Left lung (tissue), 10 donors: ENCODE data around the gene PXN. TPM values are rescaled to one million over a fixed set of nuclear protein-coding genes. Genes with fewer than 3 reads are reported as not detected.
A peak's percentile ranks its signal among the peaks of the same experiment; 100 is the strongest.

Experiments used
- ATAC-seq: fragments of 200-7000 bp; cut with Tn5 transposase; one replicate; pipeline ENCODE4 v1.9.1; 2020; ENCODE audit warnings: moderate library complexity
- DNase-seq, 4 donors: peaks; one replicate each; pipeline ENCODE4 v3.0.0-alpha.2; 2013 to 2020
- H3K27ac ChIP-seq, 2 donors: fragments of 200-600 bp; sonication (generic) in 1 of 2; one replicate each; pipeline versions ENCODE4 v1.5.0 to v1.8.0; 2020 to 2021
- H3K27me3 ChIP-seq, 2 donors: fragments of 200-600 bp; sonication (generic) in 1 of 2; one replicate each; pipeline versions ENCODE4 v1.5.0 to v1.8.0; 2020 to 2021
- H3K36me3 ChIP-seq, 2 donors: fragments of 200-600 bp; sonication (generic) in 1 of 2; one replicate each; pipeline versions ENCODE4 v1.5.0 to v1.8.0; 2020 to 2021
- H3K4me1 ChIP-seq, 2 donors: fragments of 200-600 bp; one replicate each; pipeline ENCODE4 v1.8.0; 2021
- H3K4me3 ChIP-seq, 2 donors: fragments of 200-600 bp; sonication (generic) in 1 of 2; one replicate each; pipeline versions ENCODE4 v1.5.0 to v1.8.0; 2020 to 2021; ENCODE audit warnings: mild to moderate bottlenecking in 1 of 2
- H3K9me3 ChIP-seq, 2 donors: fragments of 200-600 bp; sonication (generic) in 1 of 2; one replicate each; pipeline versions ENCODE4 v1.5.0 to v1.8.0; 2020 to 2021
- CTCF ChIP-seq, 2 donors: fragments of 200-600 bp; sonication (generic) in 1 of 2; IDR thresholded peaks; one replicate each; pipeline versions ENCODE4 v1.5.0 to v1.8.0; 2021; ENCODE audit warnings: antibody characterized with exemption in 2 of 2
- intact Hi-C, 2 donors: fragments of 100-400 bp; cut with DNase I; formaldehyde crosslinking; loops; one replicate each; pipeline versions ENCODE4 v1.11.2 to v1.14.2; 2022
- polyA plus RNA-seq, 6 donors: library from polyadenylated mRNA; unstranded; fragments of 120-200 nt; gene quantifications; one replicate each; pipeline ENCODE4 v1.2.1, GENCODE V29; 2013; ENCODE audit not compliant: insufficient read length in 6 of 6
- total RNA-seq, 2 donors: library from RNA; stranded (reverse); fragmentation: NEBNext Ultra II Directional; extraction: Animal tissue kit (Norgen Biotek cat#: 25700); gene quantifications; one replicate each; pipeline ENCODE4 v1.2.1, GENCODE V29; 2021
- donor health status: DM: no; HTN: yes; CAD: no.
- donor health status: DM: no; HTN: no; CAD: no.

The PXN gene
- total and polyA plus RNA-seq, 8 donors = 56.5 to 111 (median 64.4) TPM

GRCh38 chr12:120224304-120225199, 41.0 kb downstream of the PXN start:
- ATAC-seq (peak; percentile 69), DNase-seq (peak in 3 of 4 donors; percentile 80 to 93 (median 81))
- Histone ChIP-seq H3K36me3 (peaks cover 0 to 49% of the 10 kb centered on the region in 2 donors), H3K4me1 (peaks cover 33 to 61% of the 10 kb centered on the region in 2 donors), H3K4me3 (peak overlapping the region; percentile 7 to 41), H3K27me3 (no peaks in the 10 kb centered on the region), H3K9me3 (no peaks in the 10 kb centered on the region), H3K27ac (peak overlapping the region; percentile 76 to 77)
- no peak for TF ChIP-seq CTCF (IDR thresholded peaks at IDR 0.05)
- intact Hi-C loops = loop anchor here (5.0 kb wide), 1 partner anchor 43 kb away; the partner anchor contains the start of gene PXN (in 2 of the 2)

- Histone ChIP-seq H3K4me1 (peaks cover 24 to 52% of the 10 kb centered on the region in 2 donors), H3K9me3 (no peaks in the 10 kb centered on the region), H3K4me3 (peak overlapping the region; percentile 3 to 41), H3K27ac (peak overlapping the region; percentile 76 to 77), H3K36me3 (peaks cover 0 to 57% of the 10 kb centered on the region in 2 donors), H3K27me3 (no peaks in the 10 kb centered on the region)
- no peak for TF ChIP-seq CTCF (IDR thresholded peaks at IDR 0.05)
- ATAC-seq = no peak
- DNase-seq = peak in 1 of 4 donors; percentile 61
- intact Hi-C loops = no loop called here
Observed at GRCh38 chr12:120223458-120224303, 41.8 kb downstream of the PXN start.

GRCh38 chr12:120222288-120222832, 43.2 kb downstream of the PXN start:
- H3K4me3 ChIP-seq = no peak overlapping the region
- H3K27ac ChIP-seq = no peak overlapping the region
- intact Hi-C loops = no loop called here
- H3K27me3 ChIP-seq = no peaks in the 10 kb centered on the region
- no peaks in the 10 kb centered on the region for H3K9me3 ChIP-seq
- DNase-seq (peak in 1 of 4 donors; percentile 53), ATAC-seq (no peak)
- peaks cover 16 to 42% of the 10 kb centered on the region in 2 donors for H3K4me1 ChIP-seq
- peaks cover 0 to 71% of the 10 kb centered on the region in 2 donors for H3K36me3 ChIP-seq
- no peak for TF ChIP-seq CTCF (IDR thresholded peaks at IDR 0.05)

GRCh38 chr12:120221576-120221900, 44.0 kb downstream of the PXN start:
- Histone ChIP-seq H3K4me1 (peaks cover 14 to 36% of the 10 kb centered on the region in 2 donors), H3K27me3 (no peaks in the 10 kb centered on the region), H3K4me3 (no peak overlapping the region), H3K27ac (no peak overlapping the region), H3K36me3 (peaks cover 0 to 79% of the 10 kb centered on the region in 2 donors), H3K9me3 (no peaks in the 10 kb centered on the region)
- no peak for ATAC-seq
- DNase-seq = peak in 1 of 4 donors; percentile 44
- TF ChIP-seq CTCF (IDR thresholded peaks at IDR 0.05) = no peak
- intact Hi-C loops = no loop called here
